NCI-H526 treated with DMSO at 0.1 percent for 48 hours (cell line): Measurements from ENCODE around the gene SOX2.
"Not testable (repeated sequence)": the region's sequence is repeated elsewhere in the genome, so short reads cannot be mapped to it uniquely, and the experiment has no call there.

Experiments
- DNase-seq: peaks from one replicate; lab custom pipeline; 2025; lab: John Stamatoyannopoulos, UW

The SOX2 gene

DNA sequence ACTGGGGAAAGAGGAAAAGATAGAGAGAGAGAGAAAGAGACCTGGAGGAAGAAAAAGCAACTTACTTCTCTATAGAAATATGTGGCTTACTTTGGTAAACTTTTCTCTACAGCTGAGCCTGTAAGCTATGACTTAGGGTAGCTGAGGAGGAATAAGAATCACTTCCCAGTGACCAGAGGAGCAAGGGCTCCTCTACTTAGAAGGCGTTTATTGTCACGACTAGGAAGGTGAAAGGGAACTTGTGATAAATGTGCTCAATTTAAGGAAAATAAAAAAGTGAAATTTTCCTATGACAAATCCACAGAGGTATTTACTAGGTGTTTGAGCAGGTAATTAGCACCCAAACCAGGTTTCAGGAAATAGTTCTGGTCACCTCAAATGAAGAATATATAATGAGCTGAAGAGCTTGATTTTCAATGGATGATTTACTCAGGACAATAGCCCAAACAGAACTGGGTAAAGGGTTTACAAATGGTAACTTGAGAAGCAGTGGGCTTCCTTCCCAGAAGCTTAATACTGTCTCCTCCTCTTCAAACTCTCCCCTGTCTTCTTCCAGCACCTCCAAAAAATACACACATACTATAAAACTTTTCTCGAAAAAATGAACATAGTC is 46.1 kb downstream of the SOX2 start:
- DNase-seq: peak; percentile 12

DNA sequence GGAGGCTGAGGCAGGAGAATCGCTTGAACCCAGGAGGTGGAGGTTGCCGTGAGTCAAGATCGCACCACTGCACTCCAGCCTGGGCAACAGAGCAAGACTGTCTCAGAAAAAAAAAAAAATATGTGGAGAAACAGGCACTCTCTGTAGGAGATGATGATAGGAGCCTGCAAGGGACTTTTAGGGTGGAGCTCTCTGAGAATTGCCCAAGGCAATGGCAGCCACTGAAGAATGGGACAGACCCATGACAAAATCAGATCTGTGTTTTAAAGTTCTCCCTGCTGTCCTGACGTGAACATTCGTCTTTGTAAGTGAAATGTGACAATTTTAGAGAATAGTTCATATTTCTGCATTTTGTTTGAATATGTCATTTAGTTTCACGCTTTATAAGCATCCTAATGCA is 50.2 kb downstream of the SOX2 start:
- DNase-seq: no peak

DNA sequence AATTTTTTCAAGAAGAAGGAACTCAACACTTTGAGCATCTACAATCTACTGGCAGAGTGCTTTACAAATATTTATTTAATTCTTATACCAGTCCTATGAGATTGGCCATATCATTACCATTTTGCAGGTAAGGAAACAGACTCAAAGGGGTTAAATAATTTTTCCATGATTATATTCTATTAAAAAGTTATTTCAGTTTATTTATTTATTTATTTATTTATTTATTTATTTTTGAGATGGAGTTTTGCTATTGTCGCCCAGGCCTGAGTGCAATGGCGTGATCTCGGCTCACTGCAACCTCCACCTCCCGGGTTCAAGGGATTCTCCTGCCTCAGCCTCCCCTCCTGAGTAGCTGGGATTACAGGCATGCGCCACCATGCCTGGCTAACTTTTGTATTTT is 52.3 kb downstream of the SOX2 start:
- DNase-seq: not testable (repeated sequence)
